ENCODE measurements around the gene IL36B.

IL36B gene

GRCh38 chr2:113075600-113075999 lies 22.9 kb upstream of the IL36B start:
- no peak for DNase-seq

DNA sequence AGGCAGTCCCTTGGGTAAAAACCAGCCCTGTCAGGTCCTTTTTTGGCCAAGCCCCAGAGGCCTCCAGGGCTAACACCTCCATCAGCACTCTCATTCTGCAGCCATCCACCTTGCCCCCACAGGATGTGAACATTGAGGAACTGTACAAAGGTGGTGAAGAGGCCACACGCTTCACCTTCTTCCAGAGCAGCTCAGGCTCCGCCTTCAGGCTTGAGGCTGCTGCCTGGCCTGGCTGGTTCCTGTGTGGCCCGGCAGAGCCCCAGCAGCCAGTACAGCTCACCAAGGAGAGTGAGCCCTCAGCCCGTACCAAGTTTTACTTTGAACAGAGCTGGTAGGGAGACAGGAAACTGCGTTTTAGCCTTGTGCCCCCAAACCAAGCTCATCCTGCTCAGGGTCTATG lies 22.4 kb upstream of the IL36B start:
- peak; percentile 34 for DNase-seq

DNA sequence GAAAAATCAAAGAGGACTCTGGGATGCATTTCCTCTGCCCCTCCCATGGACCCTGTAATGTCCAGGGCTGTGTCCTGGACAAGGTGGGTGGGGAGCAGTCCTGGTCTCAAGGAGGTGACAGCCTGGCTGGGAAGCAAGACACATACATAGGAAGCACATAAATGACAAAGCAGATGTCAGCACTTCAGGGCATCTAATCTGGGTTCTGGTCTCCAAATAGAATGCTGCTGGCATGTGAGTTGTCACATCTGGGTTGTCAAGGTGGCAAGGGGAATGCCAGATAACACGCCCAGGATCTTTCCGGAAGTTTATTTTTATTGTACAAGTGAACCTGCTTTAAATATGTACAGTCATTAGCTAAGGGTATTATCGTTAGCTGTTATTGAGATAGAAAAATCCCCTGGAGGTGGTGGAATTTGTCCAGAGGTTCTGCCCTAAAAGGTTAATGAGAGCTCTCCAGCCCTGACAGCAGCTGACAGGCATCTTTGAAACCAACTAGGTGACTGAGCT lies 20.7 kb upstream of the IL36B start:
- no peak for DNase-seq

DNA sequence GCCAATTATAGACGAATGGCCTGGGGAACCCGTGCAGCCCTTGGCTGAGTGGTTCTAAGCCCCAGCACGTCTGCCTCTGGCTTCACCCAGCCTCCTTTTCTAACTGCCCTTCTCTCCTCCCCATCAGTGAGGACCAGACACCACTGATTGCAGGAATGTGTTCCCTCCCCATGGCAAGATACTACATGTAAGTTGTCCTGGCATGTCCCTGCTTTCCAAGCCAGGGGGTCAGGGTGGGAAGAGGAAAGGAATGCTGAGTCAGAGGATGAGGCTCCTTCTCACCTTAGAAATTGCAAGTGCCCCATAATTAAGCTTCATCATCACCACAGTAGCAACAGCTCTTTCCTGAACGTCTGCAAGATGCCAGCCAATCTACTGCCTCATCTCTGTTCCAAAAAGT lies 19.9 kb upstream of the IL36B start:
- no peak for DNase-seq

- DNase-seq: no peak
Measured at GRCh38 chr2:113070606-113070975, 17.9 kb upstream of the IL36B start.

- no peak for DNase-seq
Measured at GRCh38 chr2:113069676-113070605, 17.3 kb upstream of the IL36B start.

DNA sequence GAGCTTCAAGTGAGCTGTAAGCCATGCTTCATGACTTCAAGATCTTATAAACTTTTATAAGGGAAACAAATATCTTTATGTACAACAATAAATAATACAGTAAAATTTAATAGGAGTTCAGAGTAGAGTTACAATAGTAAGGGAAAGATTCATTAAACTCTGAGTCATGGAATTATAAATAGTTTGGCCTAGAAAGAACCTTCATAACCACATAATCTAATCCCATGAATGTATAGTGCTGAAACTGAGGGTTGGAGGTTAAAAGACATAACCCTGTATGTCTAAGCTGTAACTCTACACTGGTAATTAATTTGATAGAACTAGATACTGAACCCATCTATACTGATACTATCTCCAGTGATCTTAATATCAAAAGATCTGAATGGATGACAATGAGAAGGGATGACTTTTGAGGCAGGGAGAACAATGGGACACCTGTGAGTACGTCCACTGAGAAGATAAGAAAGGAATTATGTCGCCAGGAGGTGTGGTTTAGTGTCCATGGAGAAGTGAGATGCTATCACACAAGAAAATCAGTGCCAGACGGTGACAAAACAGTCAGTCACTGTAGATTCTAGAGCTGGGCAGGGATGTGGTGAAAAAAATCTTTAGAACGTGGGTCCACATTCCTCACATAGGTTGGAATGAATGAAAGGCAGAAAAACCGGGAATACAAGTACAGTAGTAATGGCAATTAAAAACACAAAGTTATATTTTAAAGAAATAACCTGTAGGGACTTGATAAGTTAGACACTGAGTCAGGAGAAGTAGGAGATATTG lies 16.2 kb upstream of the IL36B start:
- no peak for DNase-seq

DNA sequence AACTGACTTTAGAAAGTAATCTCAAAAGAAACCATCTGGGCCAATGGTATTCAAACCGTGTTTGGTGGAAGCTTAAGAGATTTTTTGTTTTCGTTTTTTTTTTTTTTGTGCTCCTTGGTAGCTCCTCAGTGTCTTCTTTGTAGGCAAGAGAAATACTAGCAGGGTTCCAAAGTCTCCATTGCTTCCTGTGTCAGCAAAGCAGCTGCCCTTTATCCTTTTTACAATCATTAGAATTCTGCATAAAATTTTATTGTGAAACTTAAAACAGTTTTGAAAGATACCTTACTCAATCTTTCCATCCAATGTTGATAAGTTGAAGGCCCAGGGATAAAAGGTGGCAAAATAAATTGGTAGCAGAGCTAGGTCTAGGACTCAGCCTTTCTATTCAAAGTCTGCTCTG lies 15.6 kb upstream of the IL36B start:
- no peak for DNase-seq

DNA sequence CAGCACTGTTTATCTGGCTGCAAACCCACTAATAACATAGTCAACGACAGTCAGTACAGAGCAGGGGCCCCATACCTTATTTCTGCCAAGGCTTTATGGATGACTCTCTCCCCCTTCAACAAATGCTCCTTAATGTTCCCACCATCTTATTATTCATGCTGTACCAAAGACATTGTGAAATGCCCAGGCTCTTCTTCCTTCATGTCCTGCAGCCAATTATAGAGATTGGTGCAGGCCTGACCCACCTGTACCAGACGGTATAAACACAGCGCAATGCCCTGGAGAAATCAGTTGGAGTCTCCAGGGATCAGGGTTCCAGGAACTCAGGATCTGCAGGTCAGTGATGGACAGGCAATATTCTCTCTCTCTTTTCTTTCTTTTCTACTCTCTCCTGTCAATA lies 15.0 kb upstream of the IL36B start, which contains the start of gene IL1F10:
Gene IL1F10 (plus strand): TSS at position 290 of the 400 bp plus-strand sequence. CDS start 4,769 bp downstream, outside the sequence.
- DNase-seq: no peak

DNA sequence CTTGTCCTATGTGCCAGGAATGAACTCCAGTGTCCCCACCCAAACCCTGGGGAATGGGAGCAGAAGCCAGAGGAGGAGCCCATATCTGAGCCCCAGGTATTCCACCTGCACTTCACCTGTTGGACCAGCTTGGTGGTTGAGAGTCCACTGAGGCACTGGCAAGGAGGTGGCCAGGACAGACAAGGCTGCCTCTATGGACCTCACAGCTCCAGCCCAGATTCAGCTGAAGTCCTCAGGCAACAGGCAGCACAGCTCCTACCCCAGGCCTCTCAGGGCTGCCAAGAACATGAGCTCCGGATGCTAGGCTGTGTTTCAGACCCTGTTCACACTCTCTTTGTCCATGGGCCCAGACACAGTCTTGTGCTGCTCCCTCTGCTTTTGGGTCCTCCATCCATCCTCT lies 12.2 kb upstream of the IL36B start:
- DNase-seq: no peak

- DNase-seq: no peak
Measured at GRCh38 chr2:113064281-113064680, 11.6 kb upstream of the IL36B start.

- DNase-seq: no peak
Measured at GRCh38 chr2:113061896-113062770, 9.5 kb upstream of the IL36B start.

GRCh38 chr2:113061241-113061640 lies 8.6 kb upstream of the IL36B start:
- DNase-seq: no peak

DNA sequence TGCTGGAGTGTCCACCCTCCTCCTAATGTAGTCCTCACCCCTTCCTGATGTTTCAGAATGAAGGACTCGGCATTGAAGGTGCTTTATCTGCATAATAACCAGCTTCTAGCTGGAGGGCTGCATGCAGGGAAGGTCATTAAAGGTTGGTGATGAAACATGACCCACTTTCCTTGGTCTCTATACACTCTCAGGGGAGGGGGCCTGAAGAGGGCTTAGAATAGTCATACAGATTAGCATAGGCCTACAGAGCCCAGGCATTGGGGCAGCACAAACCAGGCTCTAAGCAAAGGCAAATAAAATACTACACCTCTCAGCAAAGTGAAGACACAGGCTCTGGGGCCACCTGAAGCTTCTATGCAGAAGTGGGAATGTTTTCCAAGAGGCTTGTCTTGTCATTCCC lies 8.1 kb upstream of the IL36B start:
- DNase-seq: no peak

- DNase-seq: no peak
Measured at GRCh38 chr2:113060396-113060795, 7.7 kb upstream of the IL36B start.

DNA sequence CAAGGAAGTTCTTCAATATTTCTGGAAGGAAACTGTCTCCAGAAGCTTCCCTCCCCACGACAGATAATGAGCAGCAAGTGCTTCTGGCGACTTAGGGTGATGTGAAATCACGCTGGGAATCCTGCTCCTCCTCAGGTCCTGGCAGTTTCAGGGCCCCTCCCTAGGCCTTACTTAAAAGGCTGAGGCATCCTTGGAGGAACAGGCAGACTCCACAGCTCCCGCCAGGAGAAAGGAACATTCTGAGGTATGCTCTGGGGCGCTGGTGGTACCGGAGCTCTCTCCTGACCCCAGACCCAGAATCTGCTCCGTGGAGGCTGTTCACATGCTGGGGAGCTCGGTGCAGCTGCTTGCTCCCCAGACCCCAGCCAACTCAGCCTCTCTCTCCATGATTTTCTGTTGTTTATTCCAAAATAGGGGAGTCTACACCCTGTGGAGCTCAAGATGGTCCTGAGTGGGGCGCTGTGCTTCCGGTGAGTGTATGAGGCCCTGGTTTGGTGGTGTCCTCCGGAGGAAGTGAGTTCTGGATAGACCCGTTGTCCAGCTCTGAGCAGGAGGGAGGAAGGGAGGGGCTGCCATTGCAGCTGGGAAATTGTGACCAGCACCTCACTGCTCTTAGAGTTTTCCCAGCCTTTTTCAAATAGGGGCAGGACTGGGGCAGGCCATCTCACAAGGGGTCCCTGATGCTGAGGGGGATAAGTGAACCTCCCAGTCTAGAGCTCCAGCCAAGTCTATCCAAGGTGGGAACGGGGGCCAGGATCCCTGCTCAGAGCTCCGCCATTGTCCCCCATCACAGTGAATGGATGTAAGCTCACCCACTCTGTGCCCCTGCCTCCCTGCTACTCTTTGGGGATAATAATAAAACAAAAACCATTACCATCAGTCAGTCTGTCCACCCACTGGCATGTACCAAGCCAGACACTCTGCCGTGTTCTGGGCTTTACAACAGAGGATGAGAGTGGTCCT lies 6.6 kb upstream of the IL36B start, which contains the start of gene IL36RN:
Gene IL36RN (plus strand): TSS at position 201 of the 963 bp plus-strand sequence. CDS start 241 bp downstream, at position 442.
- DNase-seq: no peak

DNA sequence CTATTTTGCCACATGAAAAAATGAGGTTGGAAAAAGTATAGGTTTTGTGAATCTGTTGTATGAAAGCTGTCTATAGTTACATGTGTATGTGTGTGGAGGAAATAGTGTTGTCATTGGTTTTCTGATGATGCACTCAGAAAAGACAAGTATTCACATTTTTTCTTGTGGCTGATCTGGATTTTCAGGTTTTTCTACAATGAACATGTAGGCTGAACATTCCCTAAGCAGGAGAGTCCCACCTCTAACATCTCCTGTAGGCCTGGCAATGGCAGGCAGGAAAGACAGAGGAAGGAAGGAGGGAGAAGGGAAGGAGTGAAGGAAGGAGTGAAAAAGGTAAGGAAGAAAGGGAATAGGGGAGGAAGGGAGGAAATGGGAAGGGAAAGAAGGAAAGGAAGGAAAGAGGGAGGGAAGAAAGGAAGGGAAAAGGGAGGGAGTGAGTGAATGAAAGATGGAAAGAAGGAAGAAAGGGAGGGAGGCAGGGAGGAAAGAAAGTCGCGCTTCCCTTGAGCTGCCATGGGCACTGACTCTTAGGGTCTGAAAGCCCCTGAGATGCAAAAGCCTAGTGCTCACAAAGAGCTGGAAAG lies 5.8 kb upstream of the IL36B start:
- no peak for DNase-seq

- no peak for DNase-seq
Measured at GRCh38 chr2:113057117-113057516, 4.5 kb upstream of the IL36B start.

DNA sequence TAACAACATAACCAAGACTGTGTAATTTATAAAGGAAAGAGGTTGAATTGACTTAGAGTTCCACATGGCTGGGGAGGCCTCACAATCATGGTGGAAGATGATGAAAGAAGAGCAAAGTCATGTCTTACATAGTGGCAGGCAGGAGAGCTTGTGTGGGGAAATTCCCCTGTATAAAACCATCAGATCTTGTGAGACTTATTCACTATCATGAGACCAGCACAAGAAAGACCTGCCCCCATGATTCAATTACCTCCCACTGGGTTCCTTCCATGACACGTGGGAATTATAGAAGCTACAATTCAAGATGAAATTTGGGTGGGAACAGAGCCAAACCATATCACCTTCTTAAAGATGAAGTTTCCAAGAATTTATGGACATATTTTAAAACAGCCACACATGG lies 3.9 kb upstream of the IL36B start:
- DNase-seq: no peak

- DNase-seq: no peak
Measured at GRCh38 chr2:113054066-113054465, 1.4 kb upstream of the IL36B start.

GRCh38 chr2:113053666-113054065 lies 999 bp upstream of the IL36B start:
- no peak for DNase-seq
